ENCODE results near the gene SWAP70. TPM values are rescaled to one million over a fixed set of nuclear protein-coding genes. Genes with fewer than 3 reads are reported as not detected.

SWAP70 gene
- total RNA-seq, 1 donor from 2014 or later = 50.1 TPM

GRCh38 chr11:9775398-9775779 lies 111.5 kb downstream of the SWAP70 start:
- no peak for TF ChIP-seq CTCF (IDR thresholded peaks at IDR 0.05)
- Histone ChIP-seq H3K9me3 (no peaks in the 10 kb centered on the region), H3K36me3 (peaks cover 13% of the 10 kb centered on the region), H3K4me1 (no peaks in the 10 kb centered on the region), H3K4me3 (no peak overlapping the region), H3K27ac (no peak overlapping the region), H3K27me3 (ENCODE audit: low read depth) (no peaks in the 10 kb centered on the region)
- intact Hi-C loops (cut with DNase I) = no loop called here
- DNase-seq = no peak
- ATAC-seq = peak in 1 of 2 donors; percentile 9

- Histone ChIP-seq H3K27me3 (ENCODE audit: low read depth) (no peaks in the 10 kb centered on the region), H3K9me3 (no peaks in the 10 kb centered on the region), H3K4me1 (no peaks in the 10 kb centered on the region), H3K27ac (no peak overlapping the region), H3K4me3 (no peak overlapping the region), H3K36me3 (peaks cover 21% of the 10 kb centered on the region)
- DNase-seq (no peak), ATAC-seq (no peak)
- intact Hi-C loops (cut with DNase I) = no loop called here
- TF ChIP-seq CTCF (IDR thresholded peaks at IDR 0.05) = no peak
These were observed 112.3 kb downstream of the SWAP70 start for GRCh38 chr11:9776203-9776602.

GRCh38 chr11:9777066-9777465 lies 113.2 kb downstream of the SWAP70 start:
- DNase-seq (no peak), ATAC-seq (no peak)
- Histone ChIP-seq H3K27me3 (ENCODE audit: low read depth) (no peaks in the 10 kb centered on the region), H3K4me3 (no peak overlapping the region), H3K4me1 (no peaks in the 10 kb centered on the region), H3K36me3 (peaks cover 30% of the 10 kb centered on the region), H3K9me3 (no peaks in the 10 kb centered on the region), H3K27ac (no peak overlapping the region)
- intact Hi-C loops (cut with DNase I) = no loop called here
- no peak for TF ChIP-seq CTCF (IDR thresholded peaks at IDR 0.05)

GRCh38 chr11:9777525-9777924 lies 113.6 kb downstream of the SWAP70 start:
- Histone ChIP-seq H3K4me1 (no peaks in the 10 kb centered on the region), H3K27ac (no peak overlapping the region), H3K4me3 (no peak overlapping the region), H3K27me3 (ENCODE audit: low read depth) (no peaks in the 10 kb centered on the region), H3K9me3 (no peaks in the 10 kb centered on the region), H3K36me3 (peaks cover 33% of the 10 kb centered on the region)
- TF ChIP-seq CTCF (IDR thresholded peaks at IDR 0.05) = no peak
- intact Hi-C loops (cut with DNase I) = no loop called here
- DNase-seq (no peak), ATAC-seq (no peak)

- Histone ChIP-seq H3K4me3 (no peak overlapping the region), H3K27ac (no peak overlapping the region), H3K27me3 (ENCODE audit: low read depth) (no peaks in the 10 kb centered on the region), H3K36me3 (peaks cover 51% of the 10 kb centered on the region), H3K4me1 (no peaks in the 10 kb centered on the region), H3K9me3 (no peaks in the 10 kb centered on the region)
- ATAC-seq = no peak
- no peak for DNase-seq
- TF ChIP-seq CTCF (IDR thresholded peaks at IDR 0.05) = no peak
- intact Hi-C loops (cut with DNase I) = no loop called here
These were observed 117.1 kb downstream of the SWAP70 start for GRCh38 chr11:9780929-9781328.

GRCh38 chr11:9783986-9784385 lies 120.1 kb downstream of the SWAP70 start:
- no peaks in the 10 kb centered on the region for H3K27me3 ChIP-seq (ENCODE audit: low read depth)
- no peaks in the 10 kb centered on the region for H3K9me3 ChIP-seq
- DNase-seq = no peak
- intact Hi-C loops (cut with DNase I) = no loop called here
- no peak overlapping the region for H3K4me3 ChIP-seq
- TF ChIP-seq CTCF (IDR thresholded peaks at IDR 0.05) = no peak
- ATAC-seq = no peak
- H3K4me1 ChIP-seq = peaks cover 8% of the 10 kb centered on the region
- peaks cover 77% of the 10 kb centered on the region for H3K36me3 ChIP-seq
- peak overlapping the region; percentile 31 for H3K27ac ChIP-seq

Data from lower lobe of right lung (tissue), 2 donors.